Stimulated activated CD4-positive, alpha-beta T cell treated with anti-CD3 and anti-CD28 coated beads, TNF-alpha, amount 100 ng/mL, for 4 hours (primary cell): Measurements from ENCODE around the gene CEACAM16.
"Not testable (repeated sequence)": the region's sequence is repeated elsewhere in the genome, so short reads cannot be mapped to it uniquely, and the experiment has no call there.

Experiments
- DNase-seq, 3 experiments: peaks; one replicate each; pipeline ENCODE4 v3.0.0-alpha.2; 2020; ENCODE audit warnings: low read depth in 3 of 3

The CEACAM16 gene

DNA sequence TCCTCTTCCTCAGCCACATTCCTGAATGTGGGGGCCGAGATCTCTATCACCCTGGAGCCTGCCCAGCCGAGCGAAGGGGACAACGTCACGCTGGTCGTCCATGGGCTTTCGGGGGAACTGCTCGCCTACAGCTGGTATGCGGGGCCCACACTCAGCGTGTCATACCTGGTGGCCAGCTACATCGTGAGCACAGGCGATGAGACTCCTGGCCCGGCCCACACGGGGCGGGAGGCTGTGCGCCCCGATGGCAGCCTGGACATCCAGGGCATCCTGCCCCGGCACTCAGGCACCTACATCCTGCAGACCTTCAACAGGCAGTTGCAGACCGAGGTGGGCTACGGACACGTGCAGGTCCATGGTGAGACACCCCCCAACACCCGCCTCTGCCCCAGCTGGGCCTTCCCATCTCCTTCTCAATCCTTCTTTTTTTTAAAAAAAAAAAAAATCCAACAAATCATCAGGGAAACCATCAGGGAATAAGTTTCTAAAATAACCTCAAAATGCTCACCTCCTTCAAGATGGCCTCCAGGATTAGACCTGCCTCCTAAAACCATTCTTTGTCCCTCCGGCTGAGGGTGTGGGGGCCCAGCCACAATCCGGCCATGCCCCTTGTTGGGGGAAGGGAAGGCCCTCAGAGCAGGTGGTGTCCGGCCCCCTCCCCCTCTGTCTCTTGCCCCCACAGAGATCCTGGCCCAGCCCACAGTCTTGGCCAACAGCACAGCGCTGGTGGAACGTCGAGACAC lies 4.6 kb downstream of the CEACAM16 start:
- DNase-seq, result no peak

DNA sequence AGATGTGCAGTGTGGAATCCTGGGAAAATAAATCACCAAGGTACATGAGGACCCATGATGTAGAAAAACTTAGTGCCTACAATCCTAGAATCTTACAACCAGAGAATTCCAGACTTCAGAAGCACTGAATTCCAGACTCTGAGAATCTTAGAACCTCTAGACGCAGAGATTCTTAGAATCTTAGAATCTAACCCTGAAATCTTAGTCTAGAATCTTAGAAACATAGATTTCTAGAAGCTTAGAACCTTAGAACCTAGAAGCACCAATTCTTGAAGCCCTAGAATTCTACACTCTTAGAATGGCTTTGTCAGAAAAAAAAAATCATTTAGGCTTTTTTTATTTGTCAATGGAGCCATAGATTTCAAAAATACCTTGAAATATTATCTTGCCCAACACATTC lies 6.0 kb downstream of the CEACAM16 start:
- no peak for DNase-seq

DNA sequence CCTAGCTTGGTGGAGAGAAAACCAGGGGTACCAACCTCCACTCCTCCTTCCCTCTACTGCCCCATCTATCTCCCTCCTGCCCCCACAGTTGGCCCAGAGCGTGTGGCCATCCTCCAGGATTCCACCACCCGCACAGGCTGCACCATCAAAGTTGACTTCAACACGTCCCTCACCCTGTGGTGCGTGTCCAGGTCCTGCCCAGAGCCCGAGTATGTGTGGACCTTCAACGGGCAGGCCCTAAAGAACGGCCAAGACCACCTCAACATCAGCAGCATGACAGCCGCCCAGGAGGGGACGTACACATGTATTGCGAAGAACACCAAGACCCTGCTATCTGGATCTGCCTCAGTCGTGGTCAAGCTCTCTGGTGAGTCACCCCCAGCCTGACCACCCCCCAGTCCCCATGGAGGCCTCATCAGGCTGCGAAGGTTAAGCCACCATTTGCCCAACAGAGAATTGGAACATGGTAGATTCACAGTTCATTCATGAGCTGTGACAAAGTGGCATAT lies 6.6 kb downstream of the CEACAM16 start:
- no peak for DNase-seq

DNA sequence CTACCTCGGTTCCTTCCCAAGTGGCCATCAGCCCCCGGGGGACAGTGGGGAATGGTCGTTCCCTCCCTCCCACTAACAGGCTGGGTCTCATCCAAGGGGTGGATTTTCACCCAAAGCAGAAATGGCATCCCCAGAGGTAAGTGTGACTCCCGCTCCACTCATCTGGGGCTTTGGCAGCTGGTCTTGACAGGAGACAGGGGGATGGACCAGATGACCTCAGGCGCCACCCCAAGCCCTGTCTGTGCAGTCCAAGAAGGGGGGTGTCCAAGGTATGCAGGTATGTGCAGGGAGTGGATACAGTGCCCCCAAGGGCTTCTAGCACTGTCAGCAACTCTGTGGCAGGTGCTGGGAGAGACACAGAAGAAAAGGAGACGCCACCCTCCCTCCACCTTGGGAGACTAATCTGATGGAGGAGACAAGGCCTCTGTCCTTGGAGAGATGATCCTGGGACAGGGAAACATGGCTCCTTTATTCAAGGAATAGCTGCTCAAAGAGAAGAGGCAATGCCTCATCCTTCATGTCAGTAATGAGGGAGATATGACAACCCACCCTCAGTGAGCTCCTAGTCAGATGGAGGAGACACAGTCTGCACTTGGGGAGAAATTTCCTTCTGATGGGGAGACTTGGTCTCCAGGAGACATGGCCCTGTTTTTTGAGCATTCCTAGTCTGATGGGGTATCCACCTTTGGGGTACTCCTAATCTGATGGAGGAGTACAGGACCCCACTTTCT lies 7.7 kb downstream of the CEACAM16 start:
- no peak for DNase-seq

DNA sequence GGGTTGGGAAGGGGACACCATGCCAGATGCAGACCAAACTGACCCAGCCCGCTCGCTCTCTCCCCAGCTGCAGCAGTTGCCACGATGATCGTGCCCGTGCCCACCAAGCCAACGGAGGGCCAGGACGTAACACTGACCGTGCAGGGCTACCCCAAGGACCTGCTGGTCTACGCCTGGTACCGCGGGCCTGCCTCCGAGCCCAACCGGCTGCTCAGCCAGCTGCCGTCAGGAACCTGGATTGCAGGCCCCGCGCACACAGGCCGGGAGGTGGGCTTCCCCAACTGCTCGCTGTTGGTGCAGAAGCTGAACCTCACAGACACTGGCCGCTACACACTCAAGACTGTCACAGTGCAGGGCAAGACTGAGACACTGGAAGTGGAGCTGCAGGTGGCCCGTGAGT lies 8.8 kb downstream of the CEACAM16 start:
- no peak for DNase-seq

DNA sequence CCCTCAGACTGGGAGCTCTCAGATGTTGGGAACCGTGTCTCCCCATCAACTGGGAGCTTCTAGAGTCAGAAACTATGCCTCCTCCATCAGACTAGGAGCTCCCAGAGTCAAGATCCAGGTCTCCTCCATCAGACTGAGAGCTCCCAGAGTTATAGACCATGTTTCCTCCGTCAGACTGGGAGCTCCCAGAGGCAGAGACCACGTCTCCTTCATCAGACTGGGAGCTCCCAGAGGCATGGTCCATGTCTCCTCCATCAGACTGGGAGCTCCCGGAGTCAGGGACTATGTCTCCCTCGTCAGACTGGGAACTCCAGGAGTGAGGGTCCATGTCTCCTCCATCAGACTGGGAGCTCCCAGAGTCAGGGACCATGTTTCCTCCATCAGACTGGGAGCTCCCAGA lies 10.0 kb downstream of the CEACAM16 start:
- no peak for DNase-seq

DNA sequence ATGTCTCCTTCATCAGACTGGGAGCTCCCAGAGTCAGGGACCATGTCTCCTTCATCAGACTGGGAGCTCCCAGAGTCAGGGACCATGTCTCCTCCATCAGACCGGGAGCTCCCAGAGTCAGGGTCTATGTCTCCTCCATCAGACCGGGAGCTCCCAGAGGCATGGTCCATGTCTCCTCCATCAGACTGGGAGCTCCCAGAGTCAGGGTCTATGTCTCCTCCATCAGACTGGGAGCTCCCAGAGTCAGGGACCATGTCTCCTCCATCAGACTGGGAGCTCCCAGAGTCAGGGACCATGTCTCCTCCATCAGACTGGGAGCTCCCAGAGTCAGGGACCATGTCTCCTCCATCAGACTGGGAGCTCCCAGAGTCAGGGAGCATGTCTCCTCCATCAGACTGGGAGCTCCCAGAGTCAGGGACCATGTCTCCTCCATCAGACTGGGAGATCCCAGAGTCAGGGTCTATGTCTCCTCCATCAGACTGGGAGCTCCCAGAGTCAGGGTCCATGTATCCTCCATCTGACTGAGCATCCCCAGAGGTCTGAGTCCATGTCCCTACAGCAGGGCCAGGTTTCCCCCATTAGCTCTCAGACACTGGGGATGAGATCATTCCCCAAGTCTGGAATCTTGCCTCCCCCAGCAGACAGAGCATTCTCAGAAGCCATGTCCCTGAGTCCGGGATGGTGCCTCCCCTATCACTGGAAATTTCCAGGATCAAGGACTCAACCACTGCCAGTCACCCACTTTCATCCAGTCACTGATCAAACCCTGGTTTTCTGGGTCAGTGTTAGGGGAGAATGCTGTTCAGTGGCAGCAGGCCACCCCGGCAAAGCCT lies 10.7 kb downstream of the CEACAM16 start:
- DNase-seq, result not testable (repeated sequence)

DNA sequence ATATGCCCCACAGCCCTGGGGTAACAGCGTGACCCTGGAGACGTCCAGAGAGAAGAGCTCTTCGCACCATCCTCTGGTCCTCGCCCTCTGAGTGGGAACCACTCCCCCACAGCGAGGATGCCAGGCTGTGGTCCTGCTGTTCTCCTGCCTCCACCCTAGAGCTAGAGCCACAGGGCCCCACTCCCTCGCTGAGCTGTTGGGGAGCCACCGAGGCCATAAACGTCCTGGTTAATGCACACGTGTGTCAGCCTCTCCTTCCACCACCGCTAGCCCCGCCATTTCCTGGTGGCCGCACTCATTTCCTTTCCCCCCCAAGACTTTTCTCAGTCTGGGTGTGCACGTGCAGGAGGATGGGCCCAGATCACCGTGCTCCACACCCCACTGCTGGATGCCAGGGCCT lies 11.5 kb downstream of the CEACAM16 start:
- DNase-seq, result no peak

DNA sequence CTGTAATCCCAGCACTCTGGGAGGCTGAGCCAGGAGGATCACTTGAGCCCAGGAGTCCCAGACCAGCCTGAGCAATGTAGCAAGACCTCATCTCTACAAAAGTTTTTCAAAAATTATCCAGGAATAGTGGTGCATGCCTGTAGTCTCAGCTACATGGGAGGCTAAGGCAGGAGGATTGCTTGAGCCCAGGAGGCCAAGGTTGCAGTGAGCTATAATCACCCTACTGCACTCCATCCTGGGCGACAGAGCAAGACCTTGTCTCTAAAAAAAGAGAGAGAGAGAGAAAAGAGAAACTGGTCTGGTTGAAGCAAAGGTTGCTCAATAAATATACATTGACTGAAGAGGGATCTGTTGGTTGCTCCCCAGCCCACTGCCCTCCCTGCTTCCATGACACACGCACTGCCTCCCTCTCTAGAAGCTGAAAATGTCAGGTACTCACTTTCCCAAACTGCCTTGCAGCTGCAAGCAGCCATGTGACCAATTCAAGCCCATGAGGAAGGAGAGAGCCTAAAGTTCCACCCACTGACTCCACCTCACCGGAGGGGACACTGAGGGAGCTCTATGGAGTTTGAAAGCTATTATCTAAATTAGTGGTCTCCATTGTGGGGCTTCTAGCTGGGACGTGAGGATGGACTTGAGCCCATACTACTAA lies 14.0 kb downstream of the CEACAM16 start:
- DNase-seq, result no peak

DNA sequence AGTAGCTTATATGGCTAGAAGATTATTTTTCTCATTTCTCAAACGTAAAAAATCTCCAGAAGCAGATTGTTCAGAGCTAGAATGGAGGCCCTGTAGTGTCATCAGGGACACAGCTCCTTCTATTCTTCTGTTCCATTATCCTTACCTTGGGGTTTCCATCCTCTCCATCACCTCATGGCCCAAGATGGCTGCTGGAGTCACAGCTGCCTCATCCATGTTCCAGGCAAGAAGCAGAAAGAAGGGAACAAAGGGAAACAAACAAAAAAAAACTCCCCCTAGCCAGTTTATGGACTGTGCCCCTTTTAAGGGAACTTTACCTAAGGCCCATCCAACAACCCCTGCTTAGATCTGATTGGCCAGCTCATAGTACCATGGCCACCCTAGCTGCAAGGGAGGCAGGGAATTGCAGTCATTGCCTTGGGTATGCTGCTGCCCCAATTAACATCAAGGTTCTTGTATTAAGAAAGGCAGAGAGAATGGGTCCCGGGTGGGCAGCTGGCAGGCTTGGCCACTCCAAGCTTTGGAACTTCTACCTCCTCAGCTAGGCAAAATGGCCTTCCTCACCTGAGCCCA lies 15.7 kb downstream of the CEACAM16 start:
- DNase-seq, result no peak

DNA sequence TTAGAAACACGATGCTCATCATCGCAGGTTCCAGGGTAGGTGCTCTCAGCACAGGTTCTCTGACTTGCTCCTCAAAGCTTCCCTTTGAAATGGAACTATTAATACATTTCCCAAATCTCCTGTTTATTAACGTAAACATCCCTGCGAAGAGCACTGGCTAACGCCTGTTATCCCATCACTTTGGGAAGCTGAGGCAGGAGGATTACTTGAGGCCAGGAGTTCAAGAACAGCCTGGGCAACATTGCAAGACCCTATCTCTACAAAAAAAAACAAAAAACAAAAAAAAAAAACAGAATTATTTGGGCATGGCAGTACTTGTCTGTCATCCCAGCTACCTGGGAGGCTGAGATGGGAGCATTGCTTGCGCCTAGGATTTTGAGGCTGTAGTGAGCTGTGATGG lies 18.7 kb downstream of the CEACAM16 start:
- no peak for DNase-seq

DNA sequence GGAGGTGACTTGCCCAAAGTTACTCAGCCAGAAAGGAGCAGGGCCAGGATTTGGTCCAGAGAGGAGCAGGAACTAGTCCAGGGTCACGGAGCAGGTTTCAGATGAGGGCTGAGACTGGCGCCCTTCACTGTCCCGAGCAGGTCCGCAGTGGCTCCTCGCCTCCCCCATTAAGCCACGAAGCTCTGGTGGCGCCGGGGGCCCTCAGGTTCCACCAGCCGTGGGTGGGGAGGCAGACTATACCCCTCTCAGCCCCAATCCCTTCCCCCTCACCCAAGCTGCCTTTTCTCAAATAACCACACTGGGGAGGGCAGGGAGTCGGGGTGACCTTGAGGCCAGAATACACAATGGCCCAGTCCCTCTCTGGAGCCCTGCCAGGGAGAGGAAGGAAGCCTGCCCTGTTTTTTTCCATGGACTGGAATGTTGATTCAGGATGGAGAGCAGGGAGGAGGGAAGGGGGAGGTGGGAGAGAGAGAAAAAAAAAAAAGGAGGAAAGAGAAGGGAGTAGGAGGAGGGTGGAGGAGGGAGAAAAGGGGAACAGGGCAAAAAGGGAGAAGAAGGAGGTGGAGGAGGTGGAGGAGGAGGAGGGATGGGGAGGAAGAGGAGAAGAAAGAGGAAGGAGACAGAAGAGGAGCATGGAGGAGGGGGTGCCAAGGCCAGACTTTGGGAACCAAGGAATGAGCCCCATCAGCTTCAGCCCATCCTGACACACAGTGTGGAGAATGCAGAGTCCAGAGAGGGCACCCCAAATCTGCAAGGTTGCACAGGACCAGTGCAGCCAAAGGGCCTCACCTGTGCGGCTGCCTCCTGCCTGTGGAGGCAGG lies 19.7 kb downstream of the CEACAM16 start:
- DNase-seq, result no peak

DNA sequence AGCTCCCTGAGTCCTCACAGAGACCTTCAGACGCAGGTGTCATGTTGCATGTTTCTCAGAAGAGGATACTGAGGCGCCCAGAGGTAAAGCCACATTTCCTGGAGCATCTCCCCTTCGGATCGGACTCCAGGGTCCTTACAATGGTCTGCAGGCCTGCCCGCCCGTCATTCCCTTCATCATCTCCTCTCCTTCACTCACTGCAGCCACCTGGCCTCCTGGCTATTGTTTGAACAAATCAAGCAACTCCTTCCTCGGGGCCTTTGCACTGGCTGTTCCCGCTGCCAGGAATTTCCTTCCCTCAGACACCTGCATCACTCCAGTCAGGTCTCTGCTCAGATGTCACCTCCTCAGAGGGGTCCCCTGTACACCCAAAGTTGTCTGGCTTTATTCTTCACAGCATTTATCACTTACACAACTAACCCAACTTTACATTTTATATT lies 20.3 kb downstream of the CEACAM16 start:
- DNase-seq, result no peak

DNA sequence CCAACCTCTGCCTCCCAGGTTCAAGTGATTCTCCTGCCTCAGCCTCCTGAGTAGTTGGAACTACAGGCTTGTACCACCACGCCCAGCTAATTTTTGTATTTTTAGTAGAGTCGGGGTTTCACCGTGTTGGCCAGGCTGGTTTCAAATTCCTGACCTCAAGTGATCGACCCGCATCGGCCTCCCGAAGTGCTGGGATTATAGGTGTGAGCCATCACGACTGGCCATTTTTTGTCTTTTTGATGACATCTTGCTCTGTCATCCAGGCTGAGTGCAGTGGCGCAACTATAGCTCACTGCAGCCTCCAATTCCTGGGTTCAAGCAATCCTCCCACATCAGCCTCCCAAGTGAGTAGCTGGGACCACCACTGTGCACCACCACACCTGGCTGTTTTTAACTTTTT lies 21.4 kb downstream of the CEACAM16 start:
- DNase-seq, result not testable (repeated sequence)

DNA sequence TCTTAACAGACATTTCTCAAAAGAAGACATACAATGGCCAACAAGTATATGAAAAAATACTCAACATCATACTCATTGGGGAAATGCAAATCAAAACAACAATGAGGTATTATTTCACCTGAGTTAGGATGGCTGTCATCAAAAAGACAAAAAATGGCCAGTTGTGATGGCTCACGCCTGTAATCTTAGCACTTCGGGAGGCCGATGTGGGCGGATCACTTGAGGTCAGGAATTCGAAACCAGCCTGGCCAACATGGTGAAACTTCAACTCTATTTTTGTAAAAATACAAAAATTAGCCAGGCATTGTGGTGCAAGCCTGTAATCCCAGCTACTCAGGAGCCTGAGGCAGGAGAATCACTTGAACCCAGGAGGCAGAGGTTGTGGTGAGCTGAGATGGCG lies 22.0 kb downstream of the CEACAM16 start:
- no peak for DNase-seq

DNA sequence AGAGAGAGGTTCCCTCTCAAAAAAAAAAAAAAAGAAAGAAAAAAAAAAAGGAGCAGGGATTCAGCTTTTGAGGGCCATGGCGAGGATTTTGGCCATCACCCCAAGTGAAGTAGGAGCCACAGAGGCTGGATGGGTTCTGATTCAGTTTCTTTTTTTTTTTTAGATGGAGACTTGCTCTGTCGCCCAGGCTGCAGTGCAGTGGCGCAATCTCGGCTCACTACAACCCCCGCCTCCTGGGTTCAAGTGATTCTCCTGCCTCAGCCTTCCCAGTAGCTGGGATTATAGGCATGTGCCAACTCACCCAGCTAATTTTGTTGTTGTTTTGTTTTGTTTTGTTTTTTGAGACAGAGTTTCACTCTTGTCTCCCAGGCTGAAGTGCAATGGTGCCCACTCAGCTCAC lies 22.4 kb downstream of the CEACAM16 start:
- DNase-seq, result not testable (repeated sequence)

DNA sequence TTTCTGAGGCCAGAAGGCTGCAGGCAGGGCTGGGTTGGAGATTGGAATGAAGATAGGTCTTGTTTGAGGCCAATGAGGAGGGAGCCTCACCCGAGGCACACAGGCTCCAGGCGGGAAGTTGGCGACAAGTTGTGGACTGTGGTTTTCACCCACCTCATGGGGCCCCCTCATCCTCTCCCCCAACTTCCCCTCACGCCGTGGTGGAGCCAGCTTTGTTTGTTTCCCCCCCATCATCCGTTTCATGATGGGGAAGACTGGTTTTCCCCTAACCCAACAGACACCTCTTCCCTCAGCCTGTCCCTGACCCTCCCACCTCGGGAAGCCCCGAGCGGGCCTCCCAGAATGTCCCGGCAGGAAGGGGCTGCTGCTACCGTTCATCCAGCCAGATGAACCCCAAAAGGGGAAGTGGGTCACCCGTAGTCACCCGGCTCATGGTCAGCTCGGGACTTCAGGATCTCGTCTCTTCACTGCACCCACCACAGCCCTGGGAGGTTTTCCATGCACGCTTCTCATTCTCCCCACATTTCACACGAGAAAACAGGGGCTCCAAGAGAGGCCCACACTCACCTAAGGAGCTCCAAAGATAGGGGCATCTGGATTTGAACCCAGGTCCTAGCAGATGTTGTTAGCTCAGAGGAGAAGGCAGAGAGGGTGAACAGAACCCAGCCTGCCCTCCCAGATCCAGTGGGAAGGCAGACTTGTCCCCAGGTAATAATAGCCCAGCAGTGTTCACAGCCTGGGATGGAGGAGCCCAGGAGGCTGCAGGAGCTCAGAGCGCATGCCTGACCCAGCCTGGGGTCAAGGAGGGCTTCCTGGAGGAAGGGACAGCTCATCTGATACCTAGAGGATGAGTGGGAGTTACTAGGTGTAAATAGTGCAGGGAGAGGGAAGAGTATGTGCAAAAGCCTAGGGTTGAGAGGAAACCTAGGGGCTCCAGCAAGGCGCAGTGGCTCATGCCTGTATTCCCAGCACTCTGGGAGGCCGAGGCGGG lies 23.5 kb downstream of the CEACAM16 start:
- no peak for DNase-seq

DNA sequence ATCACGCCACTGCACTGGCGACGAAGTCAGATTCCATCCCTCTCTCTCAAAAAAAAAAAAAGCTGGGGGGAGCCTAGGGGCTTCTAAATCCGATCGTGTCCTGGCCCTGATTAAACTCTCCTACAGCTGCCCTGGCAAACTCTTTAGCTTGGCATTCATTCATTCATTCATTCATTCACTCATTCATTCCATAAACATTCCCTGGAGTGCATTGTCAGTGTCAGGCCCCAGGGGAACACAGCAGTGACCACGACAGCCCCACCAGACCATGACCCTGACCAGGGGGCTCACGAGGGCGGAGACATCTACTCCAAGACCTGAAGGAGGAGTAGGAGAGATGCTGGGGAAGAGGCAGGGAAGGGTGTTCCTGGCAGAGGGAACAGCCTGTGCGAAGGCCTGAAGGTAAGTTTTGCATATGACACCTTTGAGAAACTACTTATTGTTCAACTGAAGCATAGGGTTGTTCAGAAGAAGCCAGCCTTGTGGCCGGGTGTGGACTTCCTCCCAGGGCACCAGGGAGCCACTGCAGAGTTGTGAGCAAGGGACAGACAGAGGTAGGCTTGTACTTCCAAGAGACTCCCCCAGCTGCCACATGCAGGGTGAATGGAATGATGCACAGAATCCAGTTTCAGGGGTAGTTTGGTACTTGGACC lies 24.5 kb downstream of the CEACAM16 start:
- no peak for DNase-seq

DNA sequence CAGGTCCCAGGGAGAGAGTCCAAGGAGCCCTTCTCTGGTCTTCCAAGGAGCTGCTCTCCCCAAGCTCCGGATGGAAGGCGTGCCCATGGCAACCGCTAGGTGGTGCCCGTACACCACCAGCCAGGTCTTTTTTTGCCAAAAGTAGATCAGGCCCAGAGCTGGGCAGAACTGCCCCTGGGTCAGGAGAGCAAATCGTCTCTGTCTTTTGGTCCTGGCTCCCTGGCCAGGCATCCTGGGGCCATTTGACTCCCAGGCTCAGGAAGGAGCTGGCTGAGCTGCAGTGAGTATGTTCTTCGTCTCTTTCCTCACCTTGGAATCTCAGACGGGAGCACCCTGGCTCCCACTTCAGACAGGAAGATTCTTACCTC lies 25.0 kb downstream of the CEACAM16 start:
- DNase-seq, result peak; percentile 55 to 69 (median 59)
